Measurements from ENCODE around the gene EFNB3.

Gene EFNB3

DNA sequence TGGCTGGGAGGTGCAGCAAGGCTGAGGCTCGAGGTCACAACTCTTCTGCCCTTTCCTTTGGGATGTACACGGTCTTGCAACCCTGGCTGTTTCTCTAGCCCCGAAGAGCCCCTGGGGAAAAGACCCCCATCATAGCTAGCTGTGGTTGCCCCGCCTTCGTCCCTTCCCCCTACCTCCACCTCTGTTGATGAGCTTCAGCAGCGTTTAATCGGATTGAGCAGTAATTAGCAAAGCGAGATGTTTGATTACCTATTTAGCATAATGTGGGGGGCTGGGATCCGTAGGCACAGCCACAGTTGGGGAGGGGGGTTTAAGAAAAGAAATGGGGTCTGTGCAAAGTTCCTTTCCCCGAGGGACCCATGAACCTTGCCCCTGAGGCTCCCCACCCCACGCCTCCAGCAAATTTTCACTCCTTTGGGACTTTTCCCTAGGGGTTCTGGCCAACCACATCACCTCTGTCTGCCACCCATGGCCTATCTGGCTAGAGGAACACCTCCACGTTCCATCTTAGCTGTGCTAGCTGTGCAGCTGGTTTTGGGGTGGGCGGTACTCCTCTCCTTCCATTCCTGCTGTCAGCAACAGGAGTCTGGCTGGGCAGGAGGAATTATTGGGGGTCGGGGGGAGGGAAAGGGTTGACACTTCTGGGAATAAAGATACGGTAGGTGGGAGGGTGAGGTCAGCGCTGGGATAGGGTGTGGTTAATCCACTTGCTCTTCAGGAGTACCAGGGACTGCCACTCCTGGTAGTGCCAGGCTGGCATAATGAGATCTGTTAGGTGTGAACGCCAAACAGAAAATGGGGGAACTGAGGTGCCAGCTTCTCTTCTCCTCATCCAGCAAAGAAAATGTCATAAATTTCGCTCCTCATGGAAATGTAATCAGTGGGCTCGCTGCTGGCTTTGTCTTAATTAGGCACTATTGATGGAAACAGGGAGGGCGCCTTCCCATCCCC is 11.2 kb downstream of the EFNB3 start:
- no peak overlapping the region for H3K4me3 ChIP-seq (ENCODE audit: low read length)

DNA sequence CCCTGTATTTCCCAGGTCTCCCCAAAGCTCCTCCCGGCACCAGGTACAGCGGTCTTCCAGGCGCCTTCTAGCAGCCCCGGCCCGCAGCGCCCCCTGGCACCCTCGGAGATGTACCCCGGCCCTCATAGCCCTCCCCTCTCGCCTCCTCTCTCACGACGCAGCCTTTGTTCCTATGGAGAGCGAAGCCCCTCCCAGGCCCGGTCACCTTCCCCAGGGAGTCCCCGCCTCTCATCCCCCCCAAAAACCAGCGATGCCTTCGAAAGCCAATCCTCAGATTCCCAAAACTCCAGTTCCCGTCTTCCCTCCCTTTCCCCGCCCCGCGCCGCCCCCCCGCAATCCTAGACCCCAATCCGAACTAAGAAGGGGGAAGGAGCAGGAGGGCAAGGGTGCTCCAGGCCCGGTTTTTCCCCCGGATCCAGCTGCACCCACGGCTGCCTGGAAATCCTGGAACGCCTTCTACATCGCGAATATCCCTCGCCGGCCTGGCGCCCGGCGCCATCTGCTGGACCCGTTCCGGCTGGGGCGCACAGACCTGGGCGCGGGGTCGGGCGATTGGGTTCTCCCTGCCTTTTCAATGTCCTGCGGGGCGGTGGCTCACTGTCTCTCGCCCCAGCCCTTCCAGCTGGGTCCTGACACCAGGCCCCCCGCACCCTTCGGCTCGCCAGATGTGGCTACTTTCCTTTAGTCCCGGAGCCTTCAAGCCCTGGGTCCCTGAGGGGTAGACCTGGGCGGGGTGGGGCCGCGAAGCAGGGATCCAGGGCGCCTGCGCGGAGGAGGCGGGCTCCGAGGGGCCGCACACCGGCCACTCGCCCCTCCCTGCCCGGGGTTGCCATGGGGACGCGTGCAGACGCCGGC is 12.1 kb downstream of the EFNB3 start, which contains the start of gene DNAH2:
Gene DNAH2, plus strand, starts transcription at position 844 of the 855 bp plus-strand sequence. CDS start 1,991 bp downstream, outside the sequence.
- H3K4me3 ChIP-seq (ENCODE audit: low read length) = no peak within 1 kb of the TSS
- DNase-seq (ENCODE audit: low read depth, low spot score) = no peak

More for the DNA sequence above, 11.2 kb downstream of the EFNB3 start:
- no peak for DNase-seq (ENCODE audit: low read depth, low spot score)

DNA sequence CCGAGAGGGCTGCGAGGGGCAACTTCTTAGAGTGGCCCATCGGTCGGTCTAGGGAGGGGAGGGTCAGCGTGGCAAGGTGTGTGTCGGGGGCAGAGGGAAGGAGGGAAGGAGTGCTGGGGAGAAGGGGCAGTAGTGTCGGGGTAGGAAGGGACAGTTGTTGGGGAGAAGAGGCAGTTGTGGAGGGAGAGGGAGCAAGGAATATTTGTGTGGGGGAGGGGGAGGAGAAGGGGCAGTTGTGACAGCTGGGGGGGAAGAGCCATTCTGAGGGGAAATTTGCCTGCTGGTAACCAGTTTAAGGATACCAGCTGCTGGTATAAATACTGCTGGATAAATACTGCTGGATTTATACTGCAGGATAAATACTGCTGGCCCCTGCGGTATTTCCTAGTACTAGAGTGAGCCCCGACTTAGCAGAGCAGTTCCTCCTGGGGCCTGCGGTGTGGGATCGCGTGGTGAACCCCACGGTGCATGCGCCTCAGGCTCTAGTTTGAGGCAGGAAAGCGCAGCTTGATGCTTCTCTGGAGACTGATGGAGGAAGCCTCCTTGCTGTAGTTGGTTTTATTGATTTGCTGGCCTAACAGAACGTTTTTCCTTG is 12.9 kb downstream of the EFNB3 start:
- DNase-seq (ENCODE audit: low read depth, low spot score) = no peak
- H3K4me3 ChIP-seq (ENCODE audit: low read length) = no peak overlapping the region

DNA sequence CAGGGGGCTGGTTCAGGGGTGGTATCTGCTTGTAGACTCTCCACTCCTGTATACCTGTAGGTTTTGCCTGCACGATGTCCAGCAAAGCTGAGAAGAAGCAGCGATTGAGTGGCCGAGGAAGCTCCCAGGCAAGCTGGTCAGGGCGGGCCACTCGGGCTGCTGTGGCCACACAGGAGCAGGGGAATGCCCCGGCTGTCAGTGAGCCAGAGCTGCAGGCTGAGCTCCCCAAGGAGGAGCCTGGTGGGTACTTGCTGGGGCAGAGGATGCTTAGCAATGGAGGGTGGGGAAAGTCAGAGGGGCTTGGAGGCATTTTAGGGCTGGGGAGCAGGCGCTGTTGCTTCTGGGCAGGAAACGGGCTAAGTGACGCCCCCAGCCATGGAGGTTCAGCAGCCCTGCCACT is 14.7 kb downstream of the EFNB3 start:
- no peak for DNase-seq (ENCODE audit: low read depth, low spot score)

DNA sequence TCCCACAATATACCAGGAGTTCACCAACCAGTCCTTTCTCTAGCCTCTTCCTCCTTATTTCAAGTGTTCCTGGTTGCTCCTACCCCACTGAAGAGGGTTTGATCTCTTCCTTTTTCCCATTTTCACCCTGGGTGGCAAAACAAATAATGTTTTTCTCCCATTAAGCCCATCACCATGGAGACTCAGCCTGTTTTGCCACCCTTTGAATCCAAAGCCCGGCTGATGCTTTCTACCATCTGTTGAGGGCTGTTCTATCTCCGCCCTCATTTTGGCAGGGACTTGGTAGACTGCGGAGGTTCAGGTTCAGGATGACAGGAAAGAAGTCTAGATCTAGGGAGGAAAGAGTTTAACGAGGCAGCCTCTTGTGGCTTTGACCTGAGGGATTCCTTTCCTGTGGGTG is 15.1 kb downstream of the EFNB3 start:
- no peak overlapping the region for H3K4me3 ChIP-seq (ENCODE audit: low read length)
- DNase-seq (ENCODE audit: low read depth, low spot score) = no peak

More for the DNA sequence above, 14.7 kb downstream of the EFNB3 start:
- no peak overlapping the region for H3K4me3 ChIP-seq (ENCODE audit: low read length)

DNA sequence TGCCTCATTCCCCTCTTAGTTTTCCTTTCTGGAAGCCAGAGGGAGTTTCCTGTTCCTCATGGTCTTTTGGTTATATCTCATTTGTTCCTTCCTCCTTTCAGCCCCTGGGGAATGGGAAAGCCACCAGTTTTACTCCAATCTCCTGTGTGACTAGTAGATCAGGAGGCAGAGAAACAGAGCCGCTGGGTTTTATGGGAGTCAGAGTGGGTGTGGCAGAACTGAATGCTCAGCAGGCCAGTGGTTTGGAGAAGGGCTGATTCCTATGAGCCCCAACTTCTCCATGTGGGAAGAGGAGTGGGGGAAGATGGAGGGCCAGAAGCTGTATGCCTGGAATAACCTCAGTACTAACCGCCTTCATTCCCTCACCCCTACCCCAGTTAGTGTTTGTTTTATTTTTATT is 16.6 kb downstream of the EFNB3 start:
- no peak overlapping the region for H3K4me3 ChIP-seq (ENCODE audit: low read length)
- DNase-seq (ENCODE audit: low read depth, low spot score) = no peak

DNA sequence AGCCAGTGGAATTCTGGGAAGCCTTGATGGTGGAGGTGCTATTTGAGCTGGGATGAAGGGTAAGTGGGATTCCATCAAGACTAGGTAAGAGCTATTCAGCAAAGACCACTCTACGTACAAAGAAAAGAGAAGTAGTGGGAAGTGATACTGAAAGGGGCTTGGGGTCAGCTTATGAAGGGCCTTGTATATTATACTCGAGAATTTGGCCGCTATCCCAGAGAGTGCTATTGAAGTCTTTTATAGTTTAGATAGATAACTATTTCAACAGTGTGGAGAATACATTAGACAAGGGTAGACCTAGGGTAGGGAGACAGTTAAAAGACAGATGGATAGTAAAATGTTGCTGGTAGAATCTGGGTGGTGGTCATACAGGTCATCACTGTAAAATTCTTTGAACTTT is 22.9 kb downstream of the EFNB3 start:
- no peak for DNase-seq (ENCODE audit: low read depth, low spot score)
- no peak overlapping the region for H3K4me3 ChIP-seq (ENCODE audit: low read length)

DNA sequence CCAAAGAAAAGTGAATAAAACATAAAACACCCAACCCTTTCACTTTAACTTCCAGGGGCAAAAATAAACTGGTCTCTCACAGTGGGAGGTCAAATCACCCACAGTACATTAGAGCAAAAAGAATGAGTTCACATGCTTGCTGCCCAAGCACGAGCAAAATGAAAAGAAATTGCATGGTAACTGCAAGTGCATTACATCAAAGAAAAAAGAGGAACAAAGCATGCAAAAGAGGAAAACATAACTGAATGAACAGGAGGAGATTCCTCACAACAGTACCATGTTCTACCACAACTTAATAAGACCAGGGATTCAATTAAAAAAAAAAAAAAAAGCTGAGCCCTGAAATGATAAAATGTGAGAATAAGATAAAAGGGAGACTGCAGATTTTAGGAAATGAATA is 24.8 kb downstream of the EFNB3 start:
- no peak for DNase-seq (ENCODE audit: low read depth, low spot score)
- no peak overlapping the region for H3K4me3 ChIP-seq (ENCODE audit: low read length)

DNA sequence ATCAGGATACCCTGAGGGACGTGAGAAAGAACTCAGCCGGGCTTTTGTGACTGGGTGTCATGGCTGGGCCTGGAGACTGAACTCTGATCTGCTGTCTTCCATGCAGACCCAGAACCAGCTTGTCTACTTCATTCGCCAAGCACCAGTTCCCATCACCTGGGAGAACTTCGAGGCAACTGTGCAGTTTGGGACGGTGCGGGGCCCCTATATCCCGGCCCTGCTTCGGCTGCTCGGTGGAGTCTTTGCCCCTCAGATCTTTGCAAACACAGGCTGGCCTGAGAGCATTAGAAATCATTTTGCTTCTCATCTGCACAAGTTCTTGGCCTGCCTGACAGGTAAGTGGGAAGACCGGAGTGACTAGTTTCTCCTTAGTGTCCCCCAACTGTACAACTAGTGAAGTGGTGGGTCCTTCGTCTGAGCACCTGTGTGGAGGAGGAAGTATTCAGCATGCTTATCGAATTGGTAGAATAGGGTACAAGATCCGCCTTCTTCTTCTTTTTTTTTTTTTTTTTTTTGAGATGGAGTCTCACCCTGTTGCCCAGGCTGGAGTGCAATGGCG is 28.1 kb downstream of the EFNB3 start:
- DNase-seq (ENCODE audit: low read depth, low spot score) = no peak
- H3K4me3 ChIP-seq (ENCODE audit: low read length) = no peak overlapping the region

DNA sequence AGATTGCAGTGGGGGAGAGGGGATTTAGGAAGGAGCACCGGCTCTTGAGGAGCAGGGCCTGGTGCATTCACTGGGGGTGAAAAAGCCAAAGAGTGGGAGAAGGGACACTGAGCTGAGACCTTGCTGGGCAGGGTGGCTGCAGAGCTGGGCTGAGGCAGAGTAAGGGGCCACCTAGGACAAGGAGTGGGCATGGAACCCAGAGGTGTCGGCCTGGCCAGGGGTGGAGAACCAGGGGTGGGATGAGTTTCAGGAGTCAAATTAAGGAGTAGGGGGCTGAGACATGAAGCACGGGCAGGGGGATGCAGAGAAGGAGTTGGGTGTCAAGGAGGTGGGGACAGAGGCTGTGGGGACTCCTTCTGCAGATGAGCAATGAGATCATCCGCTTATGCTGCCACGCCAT is 32.6 kb downstream of the EFNB3 start:
- no peak for DNase-seq (ENCODE audit: low read depth, low spot score)
- H3K4me3 ChIP-seq (ENCODE audit: low read length) = no peak overlapping the region

DNA sequence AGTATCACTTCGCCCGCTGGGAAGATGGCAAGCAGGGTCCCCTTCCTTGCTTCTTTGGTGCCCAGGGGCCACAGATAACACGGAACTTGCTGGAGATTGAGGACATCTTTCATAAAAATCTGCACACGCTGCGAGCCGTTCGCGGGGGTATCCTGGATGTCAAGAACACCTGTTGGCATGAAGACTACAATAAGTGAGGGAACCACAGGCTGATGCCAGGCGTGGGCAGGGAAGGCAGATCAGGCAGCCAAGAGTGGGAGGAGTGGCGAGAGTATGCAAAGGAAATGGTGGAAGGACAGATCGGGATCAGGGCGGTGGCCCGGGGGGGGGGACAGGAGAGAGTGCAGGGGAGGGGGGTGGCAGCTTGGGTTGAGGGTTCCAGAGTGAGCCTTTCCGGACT is 34.7 kb downstream of the EFNB3 start:
- no peak for DNase-seq (ENCODE audit: low read depth, low spot score)
- H3K4me3 ChIP-seq (ENCODE audit: low read length) = no peak overlapping the region

DNA sequence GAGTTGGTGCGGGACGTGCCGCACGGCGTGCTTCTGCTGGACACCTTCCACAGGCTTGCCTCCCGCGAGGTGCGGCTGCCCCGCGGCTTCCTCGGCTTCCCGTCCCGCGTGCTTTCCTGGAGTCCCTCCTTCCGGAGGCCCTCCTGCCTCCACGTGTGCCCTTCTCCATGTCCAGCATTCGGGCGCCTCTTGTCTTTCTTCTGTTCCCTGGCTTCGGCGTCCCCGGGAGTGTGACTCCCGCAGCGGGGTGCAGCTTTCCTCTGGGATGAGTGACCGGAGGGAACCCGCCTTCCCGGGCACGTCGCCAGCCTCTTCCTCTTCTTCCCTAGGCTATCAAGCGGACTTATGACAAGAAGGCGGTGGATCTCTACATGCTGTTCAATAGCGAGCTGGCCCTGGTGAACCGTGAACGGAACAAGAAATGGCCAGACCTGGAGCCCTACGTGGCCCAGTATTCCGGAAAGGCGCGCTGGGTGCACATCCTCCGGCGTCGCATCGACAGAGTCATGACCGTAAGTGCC is 35.5 kb downstream of the EFNB3 start:
- DNase-seq (ENCODE audit: low read depth, low spot score) = no peak
- H3K4me3 ChIP-seq (ENCODE audit: low read length) = no peak overlapping the region

DNA sequence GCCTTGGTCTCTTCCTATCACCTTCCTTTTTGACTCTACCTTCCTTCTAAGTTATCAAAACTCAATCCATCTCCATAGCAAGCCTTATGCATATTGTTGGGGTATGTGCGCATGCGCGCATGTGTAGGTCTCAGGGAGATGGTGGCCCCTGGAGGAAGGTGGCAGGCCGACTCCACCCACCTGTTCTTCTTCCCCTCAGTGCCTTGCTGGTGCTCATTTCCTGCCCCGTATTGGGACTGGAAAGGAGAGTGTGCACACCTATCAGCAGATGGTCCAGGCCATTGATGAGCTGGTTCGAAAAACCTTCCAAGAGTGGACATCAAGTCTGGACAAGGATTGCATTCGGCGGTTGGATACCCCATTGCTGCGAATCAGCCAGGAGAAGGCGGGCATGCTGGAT is 37.7 kb downstream of the EFNB3 start:
- no peak overlapping the region for H3K4me3 ChIP-seq (ENCODE audit: low read length)

DNA sequence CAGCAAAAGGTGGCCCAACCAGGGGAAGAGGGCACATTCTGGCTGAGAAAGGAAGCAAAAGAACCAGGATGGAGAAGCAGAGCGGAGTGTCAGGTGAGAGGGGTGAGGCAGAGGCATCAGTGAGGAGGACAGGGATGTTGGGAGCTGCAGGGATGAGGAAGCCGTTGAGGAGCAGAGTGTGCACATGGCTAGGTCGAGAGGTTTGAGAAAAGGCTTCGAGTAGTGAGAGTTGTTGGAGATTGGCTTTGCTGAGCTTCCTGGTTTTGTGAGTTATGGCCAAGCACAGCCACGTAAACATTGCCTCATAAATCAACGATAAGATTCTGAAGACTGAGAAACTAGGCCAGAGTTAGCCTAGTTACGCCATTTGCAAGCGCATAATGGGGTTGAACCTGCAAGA is 39.4 kb downstream of the EFNB3 start:
- DNase-seq (ENCODE audit: low read depth, low spot score) = no peak
- H3K4me3 ChIP-seq (ENCODE audit: low read length) = no peak overlapping the region

More for the DNA sequence above, 37.7 kb downstream of the EFNB3 start:
- DNase-seq (ENCODE audit: low read depth, low spot score) = no peak

DNA sequence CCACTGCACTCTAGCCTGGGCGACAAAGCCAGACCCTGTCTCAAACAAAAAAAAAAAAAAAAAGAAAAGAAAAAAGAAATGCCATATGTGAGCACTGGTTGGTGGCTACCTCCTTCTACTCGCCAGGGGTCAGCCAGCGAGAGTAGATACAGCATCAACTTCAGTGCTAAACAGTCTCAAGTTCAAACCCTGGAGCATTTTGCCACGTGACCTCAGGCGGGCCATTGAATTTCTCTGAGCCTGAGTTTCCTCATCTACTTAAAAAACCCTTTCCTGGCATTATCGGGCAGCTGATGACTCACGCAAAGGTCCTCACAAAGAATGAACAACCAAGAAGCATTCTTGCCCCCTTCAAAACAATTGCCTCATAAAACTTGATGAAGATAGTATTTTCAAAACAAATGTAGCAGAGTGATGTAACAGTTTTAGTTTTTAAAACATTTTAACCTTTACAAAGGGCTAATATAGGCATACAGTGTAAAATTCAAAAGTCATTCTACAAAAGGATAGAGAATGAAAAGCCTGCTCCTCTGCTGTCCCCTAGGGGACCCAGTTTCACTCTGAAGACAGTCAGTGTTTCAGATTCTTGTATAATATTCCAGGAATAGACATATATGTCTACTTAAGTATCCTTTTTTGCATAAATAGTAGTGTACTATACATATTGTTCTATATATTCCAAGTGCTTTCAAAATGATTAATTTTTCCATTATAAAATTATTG is 40.9 kb downstream of the EFNB3 start:
- H3K4me3 ChIP-seq (ENCODE audit: low read length) = no peak overlapping the region
- no peak for DNase-seq (ENCODE audit: low read depth, low spot score)

DNA sequence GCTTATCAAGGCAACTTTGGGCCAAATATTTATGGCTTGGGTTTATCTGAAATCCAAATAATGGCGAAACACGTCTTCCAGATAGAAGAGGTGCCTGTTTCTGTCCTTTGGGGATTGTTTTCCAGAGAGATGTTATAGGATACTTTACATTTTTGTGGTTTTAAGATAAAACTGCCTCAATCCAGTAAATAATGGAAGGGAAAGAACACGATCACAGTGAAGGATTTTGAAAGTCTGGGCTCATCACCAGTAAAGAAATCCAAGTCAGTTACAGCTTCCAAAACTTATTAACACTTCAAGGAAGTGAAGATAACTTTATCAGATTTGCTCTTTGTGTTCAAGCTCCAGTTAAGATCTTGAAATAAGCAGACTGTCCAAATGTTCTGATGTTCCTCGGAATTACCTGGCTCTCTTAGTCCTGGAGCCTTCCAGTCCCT is 42.7 kb downstream of the EFNB3 start:
- DNase-seq (ENCODE audit: low read depth, low spot score) = no peak
- H3K4me3 ChIP-seq (ENCODE audit: low read length) = no peak overlapping the region

DNA sequence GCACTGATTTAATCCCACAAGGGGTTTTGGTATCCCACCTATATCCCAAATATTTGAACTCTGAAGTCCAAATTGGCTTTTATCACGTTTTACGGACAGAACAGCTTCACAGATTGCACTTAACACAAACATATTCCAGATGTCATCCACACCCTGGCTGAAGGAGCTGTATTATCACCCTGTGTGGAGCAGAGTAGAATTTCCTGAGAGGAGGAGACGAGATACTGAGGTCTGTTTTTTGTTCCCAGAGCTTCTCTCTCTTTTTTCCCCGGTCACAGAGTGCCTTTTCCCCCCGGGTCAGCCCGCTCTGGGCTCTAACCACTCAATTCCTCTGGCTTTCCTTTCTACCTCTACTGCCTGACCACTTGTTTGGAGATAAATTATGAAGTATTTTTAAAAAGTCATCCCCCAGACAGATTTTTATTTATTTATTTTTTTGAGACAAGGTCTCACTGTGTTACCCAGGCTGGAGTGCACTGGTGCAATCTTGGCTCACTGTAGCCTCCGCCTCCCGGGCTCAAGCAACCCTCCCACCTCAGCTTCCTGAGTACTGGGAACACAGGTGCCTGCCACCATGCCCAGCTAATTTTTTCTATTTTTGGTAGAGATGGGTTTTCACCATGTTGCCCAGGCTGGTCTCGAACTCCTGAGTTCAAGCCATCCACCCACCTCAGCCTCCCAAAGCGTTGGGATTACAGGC is 43.2 kb downstream of the EFNB3 start:
- no peak for DNase-seq (ENCODE audit: low read depth, low spot score)
- H3K4me3 ChIP-seq (ENCODE audit: low read length) = no peak overlapping the region

DNA sequence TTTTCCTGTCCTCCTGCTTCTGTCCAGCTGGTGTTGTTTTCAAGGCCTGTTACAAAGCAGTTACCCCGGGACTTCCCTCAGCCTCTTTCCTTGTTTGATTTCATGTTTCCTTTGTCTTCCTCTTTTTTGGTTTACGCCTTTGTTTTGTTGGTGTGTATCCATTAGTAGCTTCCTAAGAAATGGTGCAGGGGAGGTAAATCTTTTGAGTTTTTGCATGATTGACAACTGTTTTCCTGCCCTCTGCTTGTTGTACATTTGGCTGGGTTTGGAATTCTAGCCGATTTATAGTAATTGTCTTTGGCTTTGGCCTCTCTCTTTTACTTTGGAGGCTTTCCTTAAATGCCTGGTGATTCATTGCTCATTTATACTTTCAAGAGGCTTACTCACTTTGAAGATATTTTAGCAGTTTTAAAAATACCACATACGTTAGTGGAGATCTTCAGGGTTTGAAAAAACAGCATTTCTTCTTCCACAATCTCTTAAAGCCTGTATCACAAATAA is 45.4 kb downstream of the EFNB3 start:
- DNase-seq (ENCODE audit: low read depth, low spot score) = no peak
- no peak overlapping the region for H3K4me3 ChIP-seq (ENCODE audit: low read length)

Measured in Jurkat, Clone E6-1 (cell line).